H1 (cell line): ENCODE results near the gene CHRNA4. TPM values are rescaled to one million over a fixed set of nuclear protein-coding genes. Genes with fewer than 3 reads are reported as not detected.

Experiments used
- BACH1 ChIP-seq: IDR thresholded peaks from 2 replicates; pipeline ENCODE4 v1.6.1; 2012; ENCODE audit warnings: low read length, improper control_type of control experiment
- BRCA1 ChIP-seq: IDR thresholded peaks from 2 replicates; pipeline ENCODE4 v1.6.1; 2012; ENCODE audit warnings: low read depth, low read length, improper control_type of control experiment
- CHD7 ChIP-seq: fragments of 300-600 bp; sonication (generic); IDR thresholded peaks from 2 replicates; pipeline ENCODE4 v1.7.1; 2012; ENCODE audit warnings: low read length, moderate library complexity, mild to moderate bottlenecking, inconsistent platforms; ENCODE audit not compliant: insufficient replicate concordance
- CREB1 ChIP-seq: IDR thresholded peaks from 2 replicates; pipeline ENCODE4 v1.6.1; 2012; ENCODE audit warnings: inconsistent platforms
- E2F6 ChIP-seq: IDR thresholded peaks from 2 replicates; pipeline ENCODE4 v1.6.1; 2012; ENCODE audit warnings: inconsistent platforms
- SP1 ChIP-seq: IDR thresholded peaks from 2 replicates; pipeline ENCODE4 v1.6.1; 2011; ENCODE audit warnings: low read depth, low read length
- SRF ChIP-seq: IDR thresholded peaks from 2 replicates; pipeline ENCODE4 v1.6.1; 2011; ENCODE audit warnings: mild to moderate bottlenecking, low read depth, low read length, moderate library complexity
- TCF12 ChIP-seq: IDR thresholded peaks from 2 replicates; pipeline ENCODE4 v1.6.1; 2011; ENCODE audit warnings: low read depth, mild to moderate bottlenecking, low read length
- USF2 ChIP-seq: IDR thresholded peaks from 2 replicates; pipeline ENCODE4 v1.6.1; 2011; ENCODE audit warnings: low read length, improper control_type of control experiment
- polyA plus RNA-seq, 7 experiments: library from polyadenylated mRNA; depleted of rRNA in 3 of 7; stranded (reverse) in 5 of 7; unstranded in 2 of 7; fragments of >200 nt in 5 of 7; fragments of 200-250 nt in 2 of 7; gene quantifications; 1 replicate in 5 of 7; 2 replicates in 1 of 7; 4 replicates in 1 of 7; pipeline versions ENCODE4 v1.2.1 to v1.2.3, GENCODE V29; 2011 to 2013; ENCODE audit warnings: missing spikeins in 2 of 7, mixed read lengths in 2 of 7
- total RNA-seq: library from RNA; stranded (reverse); fragmentation: NEBNext Ultra II Directional; extraction: Animal tissue kit (Norgen Biotek cat#: 25700); gene quantifications from 2 replicates; pipeline ENCODE4 v1.2.1, GENCODE V29; 2021

The CHRNA4 gene
- total and polyA plus RNA-seq, 2 of the 8 experiments (the other 6 are each of a cell fraction or from before 2014, with no cell fraction given): 4.3 to 5.7 TPM

GRCh38 chr20:63309261-63310071, 51.7 kb downstream of the CHRNA4 start (continued):
- 0 out of 2 replicates have a peak, but pooled peaks have one; percentile 69 for TF ChIP-seq TCF12
- no peak for TF ChIP-seq SRF
- TF ChIP-seq CREB1: no peak
- no peak for TF ChIP-seq SP1
- TF ChIP-seq BACH1: no peak
- no peak for TF ChIP-seq USF2
- TF ChIP-seq CHD7: no peak
- TF ChIP-seq BRCA1: no peak
- 0 out of 2 replicates have a peak, but pooled peaks have one; percentile 20 for TF ChIP-seq E2F6
